Mononuclear cell (primary cell): Measurements from ENCODE around the gene PCYT2. TPM values are rescaled to one million over a fixed set of nuclear protein-coding genes. Genes with fewer than 3 reads are reported as not detected.
A peak's percentile ranks its signal among the peaks of the same experiment; 100 is the strongest.

Experiments used
- H3K27me3 ChIP-seq: 2 replicates; pipeline ENCODE4 v1.6.0; 2011; ENCODE audit warnings: low read length, control low read depth; ENCODE audit not compliant: insufficient read depth
- H3K4me1 ChIP-seq: 2 replicates; pipeline ENCODE4 v1.5.1; 2011; ENCODE audit warnings: mild to moderate bottlenecking, low read length, control low read depth; ENCODE audit not compliant: insufficient read depth
- H3K4me3 ChIP-seq: 2 replicates; pipeline ENCODE4 v1.5.1; 2011; ENCODE audit warnings: mild to moderate bottlenecking, low read length, moderate library complexity
- H3K9me3 ChIP-seq: 2 replicates; pipeline ENCODE4 v1.5.1; 2011; ENCODE audit warnings: low read depth, mild to moderate bottlenecking, control low read depth, low read length
- total RNA-seq: library from RNA; depleted of rRNA; stranded (reverse); fragments of >200 nt; gene quantifications from one replicate; pipeline ENCODE4 v1.2.3, GENCODE V29; 2012

The PCYT2 gene
- total RNA-seq, 1 donor = 10.6 TPM

- Histone ChIP-seq H3K9me3 (no peaks in the 10 kb centered on the region), H3K4me1 (peaks cover 2% of the 10 kb centered on the region), H3K4me3 (no peak overlapping the region), H3K27me3 (peaks cover 7% of the 10 kb centered on the region)
These were observed 6.4 kb downstream of the PCYT2 start for GRCh38 chr17:81904600-81905423.

GRCh38 chr17:81903896-81904599, 7.2 kb downstream of the PCYT2 start:
- Histone ChIP-seq H3K9me3 (no peaks in the 10 kb centered on the region), H3K27me3 (peaks cover 7% of the 10 kb centered on the region), H3K4me3 (no peak overlapping the region), H3K4me1 (no peaks in the 10 kb centered on the region)

- H3K4me3 ChIP-seq = no peak overlapping the region
- peaks cover 7% of the 10 kb centered on the region for H3K27me3 ChIP-seq
- H3K4me1 ChIP-seq = no peaks in the 10 kb centered on the region
- H3K9me3 ChIP-seq = no peaks in the 10 kb centered on the region
These were observed 7.8 kb downstream of the PCYT2 start for GRCh38 chr17:81903415-81903831.

GRCh38 chr17:81902653-81903414, 8.4 kb downstream of the PCYT2 start:
- Histone ChIP-seq H3K9me3 (no peaks in the 10 kb centered on the region), H3K4me1 (no peaks in the 10 kb centered on the region), H3K27me3 (peaks cover 7% of the 10 kb centered on the region), H3K4me3 (no peak overlapping the region)

- no peak within 1 kb of the TSS for H3K4me3 ChIP-seq
- peaks cover 7% of the 10 kb centered on the region for H3K27me3 ChIP-seq
- H3K9me3 ChIP-seq = no peaks in the 10 kb centered on the region
- no peaks in the 10 kb centered on the region for H3K4me1 ChIP-seq
These were observed 9.1 kb downstream of the PCYT2 start, which contains the start of gene NPB for GRCh38 chr17:81902023-81902652. TSS of gene NPB (plus strand) at chr17:81902238. CDS start at chr17:81902278, 40 bp downstream.

- H3K27me3 ChIP-seq = peaks cover 7% of the 10 kb centered on the region
- H3K4me1 ChIP-seq = no peaks in the 10 kb centered on the region
- no peak overlapping the region for H3K4me3 ChIP-seq
- H3K9me3 ChIP-seq = no peaks in the 10 kb centered on the region
These were observed 9.8 kb downstream of the PCYT2 start for GRCh38 chr17:81901167-81902022.

GRCh38 chr17:81900181-81900820, 10.9 kb downstream of the PCYT2 start:
- H3K27me3 ChIP-seq = peaks cover 7% of the 10 kb centered on the region
- H3K4me3 ChIP-seq = no peak overlapping the region
- H3K4me1 ChIP-seq = no peaks in the 10 kb centered on the region
- no peaks in the 10 kb centered on the region for H3K9me3 ChIP-seq

GRCh38 chr17:81899514-81900166, 11.6 kb downstream of the PCYT2 start:
- H3K4me1 ChIP-seq = no peaks in the 10 kb centered on the region
- H3K4me3 ChIP-seq = no peak overlapping the region
- no peaks in the 10 kb centered on the region for H3K9me3 ChIP-seq
- H3K27me3 ChIP-seq = peaks cover 7% of the 10 kb centered on the region

- no peak overlapping the region for H3K4me3 ChIP-seq
- H3K9me3 ChIP-seq = no peaks in the 10 kb centered on the region
- peaks cover 7% of the 10 kb centered on the region for H3K27me3 ChIP-seq
- no peaks in the 10 kb centered on the region for H3K4me1 ChIP-seq
These were observed 12.3 kb downstream of the PCYT2 start for GRCh38 chr17:81898885-81899284.

- H3K9me3 ChIP-seq = no peaks in the 10 kb centered on the region
- H3K27me3 ChIP-seq = peaks cover 7% of the 10 kb centered on the region
- no peak overlapping the region for H3K4me3 ChIP-seq
- H3K4me1 ChIP-seq = no peaks in the 10 kb centered on the region
These were observed 13.0 kb downstream of the PCYT2 start for GRCh38 chr17:81898029-81898866.

GRCh38 chr17:81895400-81895799, 15.8 kb downstream of the PCYT2 start:
- Histone ChIP-seq H3K27me3 (no peaks in the 10 kb centered on the region), H3K4me1 (peaks cover 14% of the 10 kb centered on the region), H3K4me3 (no peak overlapping the region), H3K9me3 (no peaks in the 10 kb centered on the region)

GRCh38 chr17:81891303-81891552, 20.0 kb downstream of the PCYT2 start:
- Histone ChIP-seq H3K9me3 (no peaks in the 10 kb centered on the region), H3K4me3 (peak overlapping the region; percentile 63), H3K27me3 (no peaks in the 10 kb centered on the region)

More at GRCh38 chr17:81891303-81891552, 20.0 kb downstream of the PCYT2 start:
- H3K4me1 ChIP-seq = peaks cover 22% of the 10 kb centered on the region
